ENCODE measurements around the gene NOL7.

NOL7 gene

GRCh38 chr6:13654496-13654895 is 39.4 kb downstream of the NOL7 start:
- Mint-ChIP-seq H3K36me3 (ENCODE audit: low read depth) (peaks cover 25% of the 10 kb centered on the region), H3K9me3 (no peaks in the 10 kb centered on the region), H3K27me3 (no peaks in the 10 kb centered on the region), H3K27ac (no peak overlapping the region), H3K4me3 (no peak overlapping the region), H3K4me1 (peaks cover 25% of the 10 kb centered on the region)
- ATAC-seq (no peak), DNase-seq (no peak)

GRCh38 chr6:13655700-13656099 is 40.6 kb downstream of the NOL7 start:
- Mint-ChIP-seq H3K4me3 (no peak overlapping the region), H3K27me3 (no peaks in the 10 kb centered on the region), H3K36me3 (ENCODE audit: low read depth) (peaks cover 20% of the 10 kb centered on the region), H3K9me3 (no peaks in the 10 kb centered on the region), H3K4me1 (peaks cover 29% of the 10 kb centered on the region), H3K27ac (no peak overlapping the region)
- DNase-seq (no peak), ATAC-seq (no peak)

GRCh38 chr6:13660273-13660672 is 45.1 kb downstream of the NOL7 start:
- Mint-ChIP-seq H3K4me3 (no peak overlapping the region), H3K9me3 (no peaks in the 10 kb centered on the region), H3K27ac (no peak overlapping the region), H3K4me1 (peaks cover 62% of the 10 kb centered on the region), H3K36me3 (ENCODE audit: low read depth) (peaks cover 6% of the 10 kb centered on the region), H3K27me3 (no peaks in the 10 kb centered on the region)
- DNase-seq (no peak), ATAC-seq (no peak)

GRCh38 chr6:13660893-13661292 is 45.8 kb downstream of the NOL7 start:
- no peaks in the 10 kb centered on the region for H3K27me3 Mint-ChIP-seq
- no peak overlapping the region for H3K27ac Mint-ChIP-seq
- ATAC-seq (no peak), DNase-seq (no peak)
- H3K4me3 Mint-ChIP-seq = no peak overlapping the region
- peaks cover 64% of the 10 kb centered on the region for H3K4me1 Mint-ChIP-seq
- H3K9me3 Mint-ChIP-seq = no peaks in the 10 kb centered on the region
- H3K36me3 Mint-ChIP-seq (ENCODE audit: low read depth) = peaks cover 3% of the 10 kb centered on the region

GRCh38 chr6:13661647-13662046 is 46.5 kb downstream of the NOL7 start:
- Mint-ChIP-seq H3K27ac (no peak overlapping the region), H3K9me3 (no peaks in the 10 kb centered on the region), H3K4me1 (peaks cover 67% of the 10 kb centered on the region), H3K27me3 (no peaks in the 10 kb centered on the region), H3K4me3 (no peak overlapping the region), H3K36me3 (ENCODE audit: low read depth) (peaks cover 3% of the 10 kb centered on the region)
- ATAC-seq (no peak), DNase-seq (no peak)

DNA sequence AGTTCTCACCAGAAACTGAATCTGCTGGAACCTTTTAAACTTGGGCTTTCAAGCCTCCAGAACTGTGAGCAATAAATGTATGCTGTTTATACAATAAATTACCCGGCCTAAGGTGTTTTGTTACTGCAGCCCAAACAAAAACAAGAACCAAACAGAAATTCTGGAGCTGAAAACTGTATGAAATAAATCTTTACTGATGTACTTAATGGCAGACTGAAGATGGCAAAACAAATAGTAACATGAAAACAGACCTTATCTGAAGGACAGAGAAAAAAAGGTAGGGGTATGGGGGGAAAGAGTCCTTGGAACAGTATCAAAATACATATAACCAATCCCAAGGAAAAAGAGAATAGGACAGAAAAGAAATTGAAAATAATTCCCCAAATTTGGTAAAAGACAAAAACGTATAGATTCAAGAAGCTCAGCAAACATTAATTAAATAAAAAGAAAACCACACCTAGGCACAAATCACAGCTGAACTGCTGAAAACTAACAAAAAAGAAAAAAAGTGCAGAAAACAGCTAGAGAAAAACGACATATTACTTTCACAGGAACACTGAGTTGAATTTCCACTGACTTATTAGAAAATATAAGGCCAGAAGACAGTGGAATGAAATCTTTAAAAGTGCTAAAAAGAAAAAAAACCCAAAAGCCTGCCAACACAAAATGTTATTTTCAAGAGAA is 47.7 kb downstream of the NOL7 start:
- Mint-ChIP-seq H3K4me1 (peaks cover 78% of the 10 kb centered on the region), H3K27me3 (no peaks in the 10 kb centered on the region), H3K36me3 (ENCODE audit: low read depth) (peaks cover 1% of the 10 kb centered on the region), H3K4me3 (no peak overlapping the region), H3K27ac (no peak overlapping the region), H3K9me3 (no peaks in the 10 kb centered on the region)
- ATAC-seq (no peak), DNase-seq (no peak)

DNA sequence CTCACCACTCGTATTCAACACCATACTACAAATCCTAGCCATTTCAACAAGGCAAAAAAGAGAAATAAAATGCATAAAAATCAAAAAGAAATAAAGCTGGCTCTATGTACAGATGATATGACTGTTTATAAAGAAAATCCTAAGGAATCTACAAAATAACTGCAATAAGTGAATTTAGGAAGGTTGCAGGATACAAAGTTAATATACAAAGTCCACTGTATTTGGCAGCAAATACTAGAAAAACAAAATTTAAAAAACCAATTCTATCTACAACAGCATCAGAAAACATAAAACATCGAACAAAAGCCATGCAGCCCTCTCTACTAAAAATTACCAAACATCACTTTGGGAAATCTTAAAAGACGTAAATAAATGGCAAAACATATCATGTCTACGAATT is 48.9 kb downstream of the NOL7 start:
- H3K36me3 Mint-ChIP-seq (ENCODE audit: low read depth) = peaks cover 1% of the 10 kb centered on the region
- H3K9me3 Mint-ChIP-seq = no peaks in the 10 kb centered on the region
- no peak overlapping the region for H3K4me3 Mint-ChIP-seq
- no peak overlapping the region for H3K27ac Mint-ChIP-seq
- ATAC-seq (no peak), DNase-seq (no peak)
- H3K4me1 Mint-ChIP-seq = peaks cover 90% of the 10 kb centered on the region
- no peaks in the 10 kb centered on the region for H3K27me3 Mint-ChIP-seq

GRCh38 chr6:13664703-13665352 is 49.7 kb downstream of the NOL7 start:
- Mint-ChIP-seq H3K9me3 (no peaks in the 10 kb centered on the region), H3K36me3 (ENCODE audit: low read depth) (peaks cover 1% of the 10 kb centered on the region), H3K27me3 (no peaks in the 10 kb centered on the region), H3K4me1 (peaks cover 93% of the 10 kb centered on the region), H3K27ac (no peak overlapping the region), H3K4me3 (no peak overlapping the region)
- DNase-seq = no peak
- no peak for ATAC-seq

DNA sequence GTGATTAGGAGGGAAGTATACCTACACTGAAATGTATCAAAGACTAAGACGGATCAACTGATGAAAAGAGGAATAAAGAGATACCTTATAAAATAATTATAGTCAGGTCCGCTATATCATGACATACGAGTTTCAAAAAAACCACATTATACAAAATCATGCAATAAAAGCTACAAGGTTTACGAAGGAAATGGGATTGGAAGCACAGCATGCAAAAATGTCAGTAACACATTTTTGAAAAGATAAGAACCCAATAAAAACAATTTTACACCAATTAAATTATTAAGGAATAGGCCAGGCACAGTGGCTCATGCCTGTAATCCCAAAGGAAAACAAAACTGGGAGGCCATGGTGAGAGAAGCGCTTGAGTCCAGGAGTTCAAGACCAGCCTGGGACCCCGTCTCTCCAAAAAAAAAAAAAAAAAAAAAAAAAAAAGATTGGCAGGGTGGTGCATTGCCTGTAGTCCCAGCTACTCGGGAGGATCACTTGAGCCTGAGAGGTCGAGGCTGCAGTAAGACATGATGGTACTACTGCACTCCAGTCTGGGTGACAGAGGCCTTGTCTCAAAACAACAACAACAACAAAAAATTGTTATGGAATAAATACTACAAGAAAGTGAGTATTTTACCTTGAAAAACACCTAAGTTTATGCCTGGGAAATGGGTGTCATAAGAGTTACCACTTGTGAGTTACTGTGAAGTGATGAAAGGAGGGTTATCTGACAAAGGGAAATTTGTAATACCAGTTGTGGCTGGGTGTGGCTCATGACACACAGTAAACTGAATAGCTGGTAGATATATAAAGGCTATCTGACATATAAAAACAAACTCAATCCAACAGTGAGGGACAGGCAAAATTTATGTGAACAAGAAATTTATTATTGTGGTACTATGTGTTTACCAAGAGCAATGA is 51.3 kb downstream of the NOL7 start:
- Mint-ChIP-seq H3K9me3 (no peaks in the 10 kb centered on the region), H3K4me1 (peaks cover 89% of the 10 kb centered on the region), H3K27ac (peak overlapping the region; percentile 61), H3K36me3 (ENCODE audit: low read depth) (peaks cover 12% of the 10 kb centered on the region), H3K4me3 (no peak overlapping the region), H3K27me3 (no peaks in the 10 kb centered on the region)
- DNase-seq (no peak), ATAC-seq (peak; percentile 68)

GRCh38 chr6:13667655-13668054 is 52.5 kb downstream of the NOL7 start:
- H3K27ac Mint-ChIP-seq = peak overlapping the region; percentile 80
- DNase-seq = no peak
- H3K4me3 Mint-ChIP-seq = no peak overlapping the region

GRCh38 chr6:13668291-13668928 is 53.3 kb downstream of the NOL7 start:
- Mint-ChIP-seq H3K4me1 (peaks cover 90% of the 10 kb centered on the region), H3K4me3 (peak overlapping the region; percentile 39), H3K27me3 (no peaks in the 10 kb centered on the region), H3K9me3 (no peaks in the 10 kb centered on the region), H3K27ac (peak overlapping the region; percentile 80), H3K36me3 (ENCODE audit: low read depth) (peaks cover 15% of the 10 kb centered on the region)
- no peak for DNase-seq
- peak; percentile 91 for ATAC-seq

More at GRCh38 chr6:13667655-13668054, 52.5 kb downstream of the NOL7 start:
- H3K27me3 Mint-ChIP-seq = no peaks in the 10 kb centered on the region
- no peak for ATAC-seq
- H3K4me1 Mint-ChIP-seq = peaks cover 90% of the 10 kb centered on the region
- H3K9me3 Mint-ChIP-seq = no peaks in the 10 kb centered on the region
- peaks cover 12% of the 10 kb centered on the region for H3K36me3 Mint-ChIP-seq (ENCODE audit: low read depth)

DNA sequence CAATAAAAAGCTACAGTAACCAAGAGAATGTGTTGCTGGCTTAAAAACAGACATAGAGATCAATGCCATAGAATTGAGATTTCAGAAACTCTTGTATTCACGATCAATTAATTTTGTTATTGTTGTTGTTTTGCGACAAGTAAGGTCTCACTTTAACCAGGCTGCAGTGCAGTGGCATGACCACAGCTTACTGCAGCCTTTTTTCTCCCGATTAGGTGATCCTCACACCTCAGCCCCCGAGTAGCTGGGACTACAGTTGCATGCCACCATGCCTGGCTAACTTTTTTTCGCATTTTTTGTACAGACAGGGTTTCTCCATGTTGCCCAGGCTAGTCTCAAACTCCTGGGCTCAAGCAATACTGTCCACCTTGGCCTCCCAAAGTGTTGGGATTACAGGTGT is 54.3 kb downstream of the NOL7 start:
- ATAC-seq (no peak), DNase-seq (no peak)
- peak overlapping the region; percentile 80 for H3K27ac Mint-ChIP-seq
- peaks cover 85% of the 10 kb centered on the region for H3K4me1 Mint-ChIP-seq
- H3K36me3 Mint-ChIP-seq (ENCODE audit: low read depth) = peaks cover 18% of the 10 kb centered on the region
- no peaks in the 10 kb centered on the region for H3K9me3 Mint-ChIP-seq
- no peaks in the 10 kb centered on the region for H3K27me3 Mint-ChIP-seq
- no peak overlapping the region for H3K4me3 Mint-ChIP-seq
